Naive thymus-derived CD4-positive, alpha-beta T cell (primary cell): ENCODE data around the gene CDH4. TPM values are rescaled to one million over a fixed set of nuclear protein-coding genes. Genes with fewer than 3 reads are reported as not detected.

Experiments used
- ATAC-seq: fragments of 150-1000 bp; cut with Tn5 transposase; 2 replicates; pipeline ENCODE4 v1.10.0; 2021; ENCODE audit warnings: mild to moderate bottlenecking, moderate library complexity
- CTCF ChIA-PET: fragments of 350-600 bp; sonication (Branson Sonifier 250); formaldehyde crosslinking; loops from one replicate; lab custom pipeline; 2021; ENCODE audit warnings: antibody characterized with exemption; lab: Charles Lee
- POLR2A ChIA-PET: fragments of 350-600 bp; sonication (Branson Sonifier 250); formaldehyde crosslinking; loops from one replicate; lab custom pipeline; 2021; ENCODE audit warnings: antibody characterized with exemption, inconsistent platforms; lab: Charles Lee
- DNase-seq, 9 donors: peaks; one replicate each; pipeline versions ENCODE4 v3.0.0 to v3.0.0-alpha.2; 2020 to 2022; ENCODE audit warnings: mixed read lengths in 1 of 9
- H3K27ac ChIP-seq: one replicate; pipeline ENCODE4 v1.7.0; 2013; ENCODE audit warnings: mild to moderate bottlenecking, low read depth, low read length, moderate library complexity
- H3K27me3 ChIP-seq, 2 donors: one replicate each; pipeline ENCODE4 v1.7.0; 2013; ENCODE audit warnings: low read length in 2 of 2, mild to moderate bottlenecking in 2 of 2, moderate library complexity in 2 of 2; ENCODE audit not compliant: control insufficient read depth in 2 of 2, insufficient read depth in 2 of 2
- H3K36me3 ChIP-seq, 3 experiments: 1 replicate in 2 of 3; 2 replicates in 1 of 3; pipeline ENCODE4 v1.7.0; 2013; ENCODE audit warnings: low read length in 3 of 3, mild to moderate bottlenecking in 3 of 3, moderate library complexity in 1 of 3; ENCODE audit not compliant: insufficient read depth in 3 of 3, control insufficient read depth in 2 of 3
- H3K4me1 ChIP-seq, 2 donors: one replicate each; pipeline ENCODE4 v1.7.0; 2013; ENCODE audit warnings: low read length in 2 of 2, mild to moderate bottlenecking in 2 of 2, moderate library complexity in 1 of 2; ENCODE audit not compliant: control insufficient read depth in 2 of 2, insufficient read depth in 2 of 2
- H3K4me3 ChIP-seq: 2 replicates; pipeline ENCODE4 v1.7.0; 2013; ENCODE audit warnings: mild to moderate bottlenecking, low read length
- H3K9me3 ChIP-seq, 3 experiments: 1 replicate in 2 of 3; 2 replicates in 1 of 3; pipeline ENCODE4 v1.7.0; 2013; ENCODE audit warnings: low read length in 3 of 3; ENCODE audit not compliant: control insufficient read depth in 2 of 3
- H3K27ac Mint-ChIP-seq, 9 donors: one replicate each; pipeline ENCODE4 v1.8.0; 2020 to 2022; ENCODE audit warnings: mixed read lengths in 9 of 9, mild to moderate bottlenecking in 8 of 9, moderate library complexity in 5 of 9, inconsistent platforms in 2 of 9
- H3K27me3 Mint-ChIP-seq, 5 donors: one replicate each; pipeline ENCODE4 v1.8.0; 2021 to 2022; ENCODE audit warnings: mixed read lengths in 5 of 5, mild to moderate bottlenecking in 1 of 5
- H3K36me3 Mint-ChIP-seq, 5 donors: one replicate each; pipeline ENCODE4 v1.8.0; 2020 to 2022; ENCODE audit warnings: mixed read lengths in 5 of 5, mild to moderate bottlenecking in 3 of 5, inconsistent platforms in 1 of 5
- H3K4me1 Mint-ChIP-seq, 7 donors: one replicate each; pipeline ENCODE4 v1.8.0; 2020 to 2022; ENCODE audit warnings: mixed read lengths in 7 of 7, mild to moderate bottlenecking in 3 of 7, inconsistent platforms in 1 of 7
- H3K4me3 Mint-ChIP-seq, 10 donors: one replicate each; pipeline ENCODE4 v1.8.0; 2020 to 2022; ENCODE audit warnings: mild to moderate bottlenecking in 10 of 10, mixed read lengths in 10 of 10, moderate library complexity in 6 of 10, inconsistent platforms in 2 of 10
- H3K9me3 Mint-ChIP-seq, 11 donors: one replicate each; pipeline ENCODE4 v1.8.0; 2020 to 2022; ENCODE audit warnings: mixed read lengths in 11 of 11, mild to moderate bottlenecking in 4 of 11, inconsistent platforms in 1 of 11, moderate library complexity in 1 of 11
- intact Hi-C, 2 donors: fragments of 100-400 bp; cut with micrococcal nuclease; formaldehyde crosslinking; loops; one replicate each; pipeline ENCODE4 v1.15.1; 2023
- polyA plus RNA-seq, 2 donors: library from polyadenylated mRNA; unstranded; fragments of 300-500 nt; fragmentation: Illumina TruSeq; gene quantifications; one replicate each; pipeline ENCODE4 v1.2.3, GENCODE V29; 2021
- total RNA-seq, 6 experiments: library from RNA in 5 of 6; stranded (reverse) in 5 of 6; gene quantifications; 1 replicate in 5 of 6; 2 replicates in 1 of 6; pipeline ENCODE4 v1.2.3 and lab custom pipeline; 2021 to 2026

The CDH4 gene
- total and polyA plus RNA-seq, 7 experiments from 2014 or later = 0.05 to 0.43 (median 0.14) TPM; not detected in 1

DNA sequence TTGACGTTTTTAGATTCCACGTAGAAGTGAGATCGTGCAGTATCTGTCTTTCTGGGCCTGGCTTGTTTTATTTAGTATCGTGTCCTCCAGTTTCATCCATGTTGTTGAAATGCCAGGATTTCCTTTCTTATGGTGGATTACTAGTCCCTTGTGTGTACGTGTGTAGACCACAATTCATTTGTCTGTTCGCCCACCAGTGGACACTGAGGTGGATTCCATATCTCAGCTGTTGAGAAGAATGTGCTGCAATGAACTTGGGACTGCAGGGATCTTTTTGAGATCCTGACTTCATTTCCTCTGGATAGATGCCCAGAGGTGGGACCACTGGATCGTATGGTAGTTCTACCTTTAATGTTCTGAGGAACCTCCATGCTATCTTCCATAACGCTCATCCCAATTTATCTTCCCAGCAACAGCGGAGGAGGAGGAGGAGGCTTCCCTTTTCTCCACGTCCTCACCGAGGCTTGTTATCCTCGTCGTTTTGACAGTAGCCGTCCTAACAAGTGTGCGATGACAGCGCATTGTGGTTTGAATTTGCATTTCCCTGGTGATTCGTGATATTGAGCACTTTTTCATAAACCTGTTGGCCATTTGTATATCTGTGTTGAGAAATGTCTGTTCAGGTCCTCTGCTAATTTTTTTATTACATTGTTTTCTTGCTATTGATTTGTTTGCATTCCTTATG is 62.4 kb downstream of the CDH4 start:
- Histone ChIP-seq H3K4me3 (no peak overlapping the region), H3K27ac (no peak overlapping the region), H3K27me3 (no peaks in the 10 kb centered on the region), H3K4me1 (no peaks in the 10 kb centered on the region), H3K36me3 (no peaks in the 10 kb centered on the region), H3K9me3 (no peaks in the 10 kb centered on the region)
- ATAC-seq (no peak), DNase-seq (no peak)
- Mint-ChIP-seq H3K27me3 (peaks cover 0 to 7% (median 4%) of the 10 kb centered on the region in 5 donors), H3K4me3 (no peak overlapping the region), H3K36me3 (no peaks in the 10 kb centered on the region), H3K4me1 (no peaks in the 10 kb centered on the region), H3K9me3 (peaks cover 0 to 7% (median 0%) of the 10 kb centered on the region in 11 donors), H3K27ac (no peak overlapping the region)
- ChIA-PET CTCF (no interaction called here), POLR2A (no interaction called here)
- intact Hi-C loops = no loop called here

DNA sequence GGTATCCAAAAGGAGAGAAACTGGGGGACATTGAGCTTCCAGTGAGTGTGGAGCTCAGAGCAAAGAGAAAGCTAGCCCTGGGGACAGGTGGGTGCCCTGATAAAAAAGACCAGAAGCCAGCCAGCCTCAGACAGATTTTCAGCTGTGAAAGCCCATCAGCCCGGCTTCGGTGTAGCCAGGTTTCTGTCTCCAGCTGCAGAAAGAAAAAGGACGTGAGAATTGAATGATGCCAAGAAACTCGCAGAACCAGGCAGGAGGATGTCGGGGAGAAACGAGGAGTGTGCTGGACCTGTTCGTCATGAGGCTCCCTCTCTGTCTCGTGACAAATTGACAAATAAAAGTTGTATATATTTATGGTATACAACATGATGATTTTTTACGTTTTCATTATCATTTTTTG is 63.3 kb downstream of the CDH4 start:
- H3K27me3 ChIP-seq = no peaks in the 10 kb centered on the region
- H3K4me3 Mint-ChIP-seq = no peak overlapping the region

DNA sequence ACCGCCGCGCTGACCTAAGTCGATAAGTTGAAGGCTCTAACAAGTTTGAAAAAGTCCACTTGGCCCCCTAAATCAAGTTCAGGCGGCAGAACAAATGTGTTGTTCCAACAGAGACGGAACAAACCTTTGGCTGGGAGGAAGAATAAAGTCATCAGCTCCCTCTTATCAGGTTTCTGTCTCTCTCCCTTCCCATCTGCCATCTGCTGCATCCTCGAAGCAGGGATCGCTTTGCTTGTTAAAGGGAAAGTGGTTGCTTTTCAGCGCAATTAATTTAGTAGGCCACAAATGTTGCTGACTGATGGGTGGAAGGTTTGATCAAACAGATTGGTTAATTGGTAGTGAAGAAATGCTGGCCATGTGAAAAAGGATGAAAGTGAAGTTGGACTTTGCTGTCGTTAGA is 64.3 kb downstream of the CDH4 start:
- Histone ChIP-seq H3K27me3 (no peaks in the 10 kb centered on the region), H3K4me1 (no peaks in the 10 kb centered on the region), H3K9me3 (no peaks in the 10 kb centered on the region), H3K27ac (no peak overlapping the region), H3K36me3 (no peaks in the 10 kb centered on the region), H3K4me3 (no peak overlapping the region)
- Mint-ChIP-seq H3K4me1 (no peaks in the 10 kb centered on the region), H3K27me3 (peaks cover 0 to 9% (median 4%) of the 10 kb centered on the region in 5 donors), H3K36me3 (no peaks in the 10 kb centered on the region), H3K27ac (no peak overlapping the region), H3K4me3 (no peak overlapping the region), H3K9me3 (peaks cover 0 to 5% (median 0%) of the 10 kb centered on the region in 11 donors)
- DNase-seq (no peak), ATAC-seq (no peak)
- intact Hi-C loops = no loop called here
- CTCF ChIA-PET = no interaction called here
- POLR2A ChIA-PET = no interaction called here

More for the DNA sequence above, 63.3 kb downstream of the CDH4 start:
- Mint-ChIP-seq H3K27me3 (peaks cover 0 to 9% (median 4%) of the 10 kb centered on the region in 5 donors), H3K27ac (no peak overlapping the region), H3K36me3 (no peaks in the 10 kb centered on the region), H3K4me1 (no peaks in the 10 kb centered on the region), H3K9me3 (peaks cover 0 to 7% (median 0%) of the 10 kb centered on the region in 11 donors)
- CTCF ChIA-PET = no interaction called here
- ATAC-seq (no peak), DNase-seq (no peak)
- Histone ChIP-seq H3K27ac (no peak overlapping the region), H3K4me1 (no peaks in the 10 kb centered on the region), H3K9me3 (no peaks in the 10 kb centered on the region), H3K36me3 (no peaks in the 10 kb centered on the region), H3K4me3 (no peak overlapping the region)
- POLR2A ChIA-PET = no interaction called here
- intact Hi-C loops = no loop called here

DNA sequence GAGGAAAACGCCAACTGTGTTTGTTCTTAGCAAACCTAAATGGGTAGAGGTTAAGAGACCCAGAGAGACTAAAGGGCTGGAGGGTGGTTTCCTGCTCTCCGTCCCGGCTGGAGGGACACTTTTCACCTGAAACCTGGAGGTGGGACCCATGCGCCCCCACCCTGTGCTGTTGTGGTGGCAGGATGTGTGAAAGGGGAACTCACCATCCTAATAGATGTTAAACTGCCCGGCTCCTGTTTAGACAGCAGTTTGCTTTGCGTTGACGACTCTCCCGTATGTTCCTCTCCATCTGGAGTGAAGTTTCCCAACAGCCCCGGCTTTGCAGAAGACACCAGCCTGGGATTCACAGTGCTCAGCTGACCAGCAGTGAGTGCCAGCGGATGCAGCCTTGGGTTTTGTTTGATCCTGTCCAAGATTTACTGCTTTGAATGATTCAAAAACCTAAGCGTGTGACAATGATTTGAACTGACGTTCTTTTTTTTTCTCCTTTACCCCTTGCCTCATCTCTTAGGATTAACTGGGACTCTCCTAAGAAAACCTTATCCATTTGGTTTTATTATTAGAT is 66.0 kb downstream of the CDH4 start:
- Mint-ChIP-seq H3K27ac (no peak overlapping the region), H3K36me3 (no peaks in the 10 kb centered on the region), H3K9me3 (peaks cover 0 to 2% (median 0%) of the 10 kb centered on the region in 11 donors), H3K27me3 (peaks cover 0 to 9% (median 4%) of the 10 kb centered on the region in 5 donors), H3K4me1 (no peaks in the 10 kb centered on the region), H3K4me3 (no peak overlapping the region)
- Histone ChIP-seq H3K4me1 (no peaks in the 10 kb centered on the region), H3K36me3 (no peaks in the 10 kb centered on the region), H3K4me3 (no peak overlapping the region), H3K9me3 (no peaks in the 10 kb centered on the region), H3K27ac (no peak overlapping the region), H3K27me3 (no peaks in the 10 kb centered on the region)
- POLR2A ChIA-PET = no interaction called here
- ATAC-seq (no peak), DNase-seq (no peak)
- intact Hi-C loops = no loop called here
- CTCF ChIA-PET = no interaction called here

DNA sequence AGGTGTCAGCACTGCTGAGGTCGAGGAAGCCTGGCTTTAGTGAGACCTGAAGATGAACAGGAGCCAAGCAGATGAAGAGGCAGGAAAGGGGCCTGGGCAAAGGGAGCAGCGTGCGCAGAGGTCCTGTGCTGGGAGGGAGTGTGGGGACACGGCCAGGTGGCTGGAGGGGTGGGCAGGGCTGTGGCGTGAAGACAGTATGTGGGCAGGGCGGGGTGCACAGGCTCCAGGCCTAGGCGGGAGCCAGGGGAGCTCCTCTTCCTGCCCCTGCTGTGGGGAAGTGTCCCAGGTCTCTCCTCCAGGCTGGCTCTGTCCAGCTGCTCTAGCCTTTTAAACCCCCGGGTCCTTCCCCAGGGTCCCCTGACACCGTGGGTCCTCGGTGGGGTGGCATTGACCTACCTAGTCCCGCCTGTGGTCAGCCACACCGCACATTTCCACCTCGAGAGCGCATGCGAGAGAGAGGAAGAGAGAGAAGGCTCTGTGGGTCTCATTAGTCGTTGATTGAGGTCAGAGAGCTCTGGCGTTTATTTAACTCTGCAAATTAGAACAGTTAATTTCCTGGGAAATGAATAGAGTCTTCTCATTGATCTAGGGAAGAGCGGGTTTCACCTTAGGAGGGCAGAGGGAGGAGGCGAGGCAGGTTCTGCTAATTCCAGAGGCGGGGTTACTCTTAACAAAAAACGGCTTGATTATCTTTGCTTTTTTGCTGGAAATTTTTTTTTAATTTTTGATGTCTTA is 68.8 kb downstream of the CDH4 start:
- peaks cover 0 to 8% (median 0%) of the 10 kb centered on the region in 5 donors for H3K27me3 Mint-ChIP-seq
- ATAC-seq (no peak), DNase-seq (no peak)
- no peaks in the 10 kb centered on the region for H3K36me3 Mint-ChIP-seq
- no peak overlapping the region for H3K4me3 Mint-ChIP-seq
- Histone ChIP-seq H3K4me1 (no peaks in the 10 kb centered on the region), H3K4me3 (no peak overlapping the region), H3K27me3 (no peaks in the 10 kb centered on the region), H3K9me3 (no peaks in the 10 kb centered on the region), H3K36me3 (no peaks in the 10 kb centered on the region), H3K27ac (no peak overlapping the region)
- POLR2A ChIA-PET = no interaction called here
- no peaks in the 10 kb centered on the region for H3K4me1 Mint-ChIP-seq
- intact Hi-C loops = no loop called here
- H3K9me3 Mint-ChIP-seq = peaks cover 0 to 2% (median 0%) of the 10 kb centered on the region in 11 donors
- CTCF ChIA-PET = no interaction called here
- no peak overlapping the region for H3K27ac Mint-ChIP-seq

DNA sequence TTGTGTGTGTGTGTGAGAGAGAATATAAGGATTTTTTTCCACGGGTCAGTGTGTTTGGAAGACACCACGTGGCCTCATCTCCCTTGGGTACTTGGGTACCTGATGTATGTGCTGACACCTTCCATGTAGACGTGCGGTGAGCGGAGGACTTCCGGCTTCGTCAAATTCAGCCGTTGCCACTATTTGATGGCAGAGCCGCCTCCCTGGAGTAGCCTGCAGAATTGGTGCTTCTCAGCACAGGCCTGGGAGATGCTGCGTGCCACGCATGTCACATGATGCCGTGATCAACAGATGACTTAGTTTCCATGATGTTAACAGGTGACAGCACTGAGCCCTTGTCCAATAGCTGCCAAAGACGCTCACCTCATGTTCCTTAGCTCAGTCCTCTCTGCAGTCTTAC is 69.4 kb downstream of the CDH4 start:
- no peak for ATAC-seq
- DNase-seq = no peak
- H3K4me1 Mint-ChIP-seq = no peaks in the 10 kb centered on the region
- Histone ChIP-seq H3K9me3 (no peaks in the 10 kb centered on the region), H3K27me3 (no peaks in the 10 kb centered on the region), H3K4me1 (no peaks in the 10 kb centered on the region), H3K27ac (no peak overlapping the region), H3K36me3 (no peaks in the 10 kb centered on the region), H3K4me3 (no peak overlapping the region)
- H3K36me3 Mint-ChIP-seq = no peaks in the 10 kb centered on the region
- intact Hi-C loops = no loop called here
- peaks cover 0 to 2% (median 0%) of the 10 kb centered on the region in 11 donors for H3K9me3 Mint-ChIP-seq
- peaks cover 0 to 8% (median 0%) of the 10 kb centered on the region in 5 donors for H3K27me3 Mint-ChIP-seq
- ChIA-PET CTCF (no interaction called here), POLR2A (no interaction called here)
- no peak overlapping the region for H3K27ac Mint-ChIP-seq
- no peak overlapping the region for H3K4me3 Mint-ChIP-seq
